BE2C (cell line): ENCODE measurements around the gene GARIN6.

Source experiments
- DNase-seq: peaks from one replicate; pipeline ENCODE4 v3.0.0-alpha.2; 2020
- H3K27me3 ChIP-seq: fragments of 250-450 bp; sonication (Bioruptor Pico); 2 replicates; pipeline ENCODE4 v1.5.1; 2020; ENCODE audit warnings: mild to moderate bottlenecking
- H3K36me3 ChIP-seq: fragments of 250-450 bp; sonication (Bioruptor Pico); 2 replicates; pipeline ENCODE4 v1.5.1; 2020; ENCODE audit warnings: mild to moderate bottlenecking
- H3K4me1 ChIP-seq: fragments of 250-450 bp; sonication (Bioruptor Pico); 2 replicates; pipeline ENCODE4 v1.5.1; 2020
- H3K4me3 ChIP-seq: 2 replicates; pipeline ENCODE4 v1.5.1; 2011; ENCODE audit warnings: low read depth, low read length
- H3K9me3 ChIP-seq: fragments of 250-450 bp; sonication (Bioruptor Pico); 2 replicates; pipeline ENCODE4 v1.5.1; 2020
- CTCF ChIP-seq: IDR thresholded peaks from 2 replicates; pipeline ENCODE4 v1.5.1; 2012; ENCODE audit warnings: mild to moderate bottlenecking, low read depth, low read length

Gene GARIN6

GRCh38 chr12:99695050-99695449 lies 47.5 kb downstream of the GARIN6 start:
- no peaks in the 10 kb centered on the region for H3K27me3 ChIP-seq
- no peaks in the 10 kb centered on the region for H3K9me3 ChIP-seq
- H3K4me3 ChIP-seq: no peak overlapping the region
- DNase-seq: no peak
- H3K36me3 ChIP-seq: no peaks in the 10 kb centered on the region
- no peaks in the 10 kb centered on the region for H3K4me1 ChIP-seq
- TF ChIP-seq CTCF: no peak
